Activated naive CD8-positive, alpha-beta T cell treated with anti-CD3 and anti-CD28 coated beads for 36 hours (primary cell): ENCODE measurements around the gene MCTP2. TPM values are rescaled to one million over a fixed set of nuclear protein-coding genes. Genes with fewer than 3 reads are reported as not detected.

Experiments
- DNase-seq: peaks from one replicate; pipeline ENCODE4 v3.0.0; 2021
- H3K27ac Mint-ChIP-seq: one replicate; pipeline ENCODE4 v1.8.0; 2022; ENCODE audit warnings: mild to moderate bottlenecking, moderate library complexity, mixed read lengths
- H3K27me3 Mint-ChIP-seq: one replicate; pipeline ENCODE4 v1.8.0; 2022; ENCODE audit warnings: mild to moderate bottlenecking, mixed read lengths
- H3K36me3 Mint-ChIP-seq: one replicate; pipeline ENCODE4 v1.8.0; 2021; ENCODE audit warnings: mild to moderate bottlenecking, mixed read lengths
- H3K4me1 Mint-ChIP-seq: one replicate; pipeline ENCODE4 v1.8.0; 2021; ENCODE audit warnings: mixed read lengths
- H3K4me3 Mint-ChIP-seq: one replicate; pipeline ENCODE4 v1.8.0; 2022; ENCODE audit warnings: mild to moderate bottlenecking, moderate library complexity, mixed read lengths
- H3K9me3 Mint-ChIP-seq: one replicate; pipeline ENCODE4 v1.8.0; 2022; ENCODE audit warnings: mixed read lengths
- total RNA-seq, 2 experiments: library from RNA; stranded (reverse); gene quantifications; one replicate each; pipeline ENCODE4 v1.2.3, GENCODE V29; 2021

Gene MCTP2
- total RNA-seq, 2 experiments from 2014 or later, result 12.1 to 12.6 TPM

DNA sequence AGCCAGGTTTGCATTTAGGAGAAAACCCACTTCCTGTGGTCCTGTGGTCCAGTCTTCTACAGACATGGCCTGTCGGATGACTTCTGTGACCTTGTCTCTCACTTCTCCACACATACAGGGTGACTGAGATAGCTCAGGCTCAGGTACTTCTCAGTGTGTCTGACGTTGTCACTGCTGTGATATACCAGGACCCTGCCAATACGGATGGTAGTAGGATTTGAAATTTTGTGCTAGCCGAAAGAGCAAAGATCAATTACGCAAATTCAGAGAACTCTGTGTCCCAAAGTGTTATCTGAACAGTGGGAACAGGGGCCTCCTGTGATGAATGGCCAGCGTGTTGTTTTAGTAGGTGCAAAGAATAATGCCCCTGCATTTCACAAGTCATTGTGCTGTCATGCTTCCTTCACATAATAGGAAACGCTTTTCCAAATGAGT, 128.9 kb downstream of the MCTP2 start:
- no peaks in the 10 kb centered on the region for H3K4me1 Mint-ChIP-seq
- no peak overlapping the region for H3K27ac Mint-ChIP-seq
- no peak overlapping the region for H3K4me3 Mint-ChIP-seq
- peaks cover 7% of the 10 kb centered on the region for H3K36me3 Mint-ChIP-seq
- H3K9me3 Mint-ChIP-seq, result no peaks in the 10 kb centered on the region
- DNase-seq, result no peak
- H3K27me3 Mint-ChIP-seq, result no peaks in the 10 kb centered on the region

DNA sequence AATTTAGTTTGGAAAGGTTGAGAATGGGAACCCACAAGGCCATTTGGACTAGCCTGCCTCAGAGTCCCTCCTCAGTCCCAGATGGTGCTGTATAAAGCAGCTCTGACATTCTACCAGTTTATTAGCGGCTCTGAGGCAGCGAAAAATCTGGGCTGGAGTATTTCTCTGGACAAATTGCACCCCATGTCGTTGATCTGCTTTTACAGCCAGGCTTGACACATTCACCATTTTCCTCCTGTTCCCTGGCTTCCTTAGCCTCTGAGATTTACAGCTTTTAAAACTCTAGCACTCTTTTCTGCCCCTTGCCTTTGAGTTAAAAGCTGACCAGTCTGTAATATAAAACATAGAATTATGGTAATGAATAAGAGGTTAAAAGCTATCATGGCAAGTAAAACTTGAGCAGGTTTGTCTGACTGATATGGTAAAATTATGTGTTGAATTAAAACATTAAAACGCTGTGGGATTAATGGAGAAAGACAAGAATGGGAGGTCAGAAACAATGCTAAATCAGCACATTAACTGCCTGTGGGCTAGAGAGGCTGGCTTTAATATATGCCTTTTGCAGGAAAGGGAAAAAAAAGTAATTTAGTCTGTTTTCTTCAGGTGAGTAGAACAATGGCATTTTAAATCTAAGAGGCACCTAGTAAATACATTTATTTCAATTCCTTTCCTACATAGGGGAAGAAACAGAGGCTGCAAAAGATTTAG, 131.2 kb downstream of the MCTP2 start:
- no peaks in the 10 kb centered on the region for H3K4me1 Mint-ChIP-seq
- no peaks in the 10 kb centered on the region for H3K27me3 Mint-ChIP-seq
- no peak overlapping the region for H3K4me3 Mint-ChIP-seq
- no peaks in the 10 kb centered on the region for H3K9me3 Mint-ChIP-seq
- H3K36me3 Mint-ChIP-seq, result peaks cover 7% of the 10 kb centered on the region
- H3K27ac Mint-ChIP-seq, result no peak overlapping the region
- no peak for DNase-seq

DNA sequence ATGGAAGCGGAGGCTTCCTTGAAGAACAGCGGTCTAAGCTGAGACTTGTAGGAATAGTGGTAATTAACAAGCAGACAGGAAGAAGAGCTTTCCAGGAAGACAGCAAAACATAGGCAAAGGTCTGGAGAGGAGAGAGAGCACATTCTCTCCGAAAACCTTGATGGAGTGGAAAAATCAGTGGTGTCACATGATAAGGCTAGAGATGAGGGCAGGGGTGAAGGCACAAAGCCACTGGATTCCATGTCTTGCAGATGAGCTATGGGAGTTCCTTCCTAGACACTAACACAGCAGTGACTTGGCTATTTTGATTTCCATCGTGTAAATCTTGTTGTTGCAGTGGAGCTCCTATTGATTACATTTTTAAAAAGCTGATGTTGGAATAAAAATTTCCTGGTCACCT, 132.0 kb downstream of the MCTP2 start:
- Mint-ChIP-seq H3K9me3 (no peaks in the 10 kb centered on the region), H3K27me3 (no peaks in the 10 kb centered on the region), H3K27ac (no peak overlapping the region), H3K4me1 (no peaks in the 10 kb centered on the region), H3K4me3 (no peak overlapping the region), H3K36me3 (peaks cover 7% of the 10 kb centered on the region)
- DNase-seq, result no peak

DNA sequence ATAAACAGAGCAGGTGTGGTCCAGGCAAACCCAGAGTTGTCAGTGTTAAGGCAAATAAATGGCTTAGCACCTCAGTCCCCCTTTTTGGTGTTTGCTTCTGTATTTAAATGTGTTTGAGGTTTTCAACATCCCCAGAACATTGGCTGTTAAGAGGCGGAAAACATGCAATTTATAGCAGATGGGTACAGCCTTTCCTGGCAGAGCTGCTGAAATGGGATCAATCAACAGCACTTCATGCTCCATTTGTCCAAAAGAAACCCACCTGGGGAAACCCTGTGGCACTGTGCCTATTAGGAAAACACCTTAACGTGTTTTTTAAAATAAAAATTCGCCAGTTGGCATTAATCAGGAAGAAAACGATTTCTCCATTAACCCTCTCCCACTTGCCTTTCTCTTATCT, 135.4 kb downstream of the MCTP2 start:
- Mint-ChIP-seq H3K27ac (no peak overlapping the region), H3K4me3 (no peak overlapping the region), H3K36me3 (peaks cover 9% of the 10 kb centered on the region), H3K27me3 (no peaks in the 10 kb centered on the region), H3K4me1 (no peaks in the 10 kb centered on the region), H3K9me3 (no peaks in the 10 kb centered on the region)
- no peak for DNase-seq

DNA sequence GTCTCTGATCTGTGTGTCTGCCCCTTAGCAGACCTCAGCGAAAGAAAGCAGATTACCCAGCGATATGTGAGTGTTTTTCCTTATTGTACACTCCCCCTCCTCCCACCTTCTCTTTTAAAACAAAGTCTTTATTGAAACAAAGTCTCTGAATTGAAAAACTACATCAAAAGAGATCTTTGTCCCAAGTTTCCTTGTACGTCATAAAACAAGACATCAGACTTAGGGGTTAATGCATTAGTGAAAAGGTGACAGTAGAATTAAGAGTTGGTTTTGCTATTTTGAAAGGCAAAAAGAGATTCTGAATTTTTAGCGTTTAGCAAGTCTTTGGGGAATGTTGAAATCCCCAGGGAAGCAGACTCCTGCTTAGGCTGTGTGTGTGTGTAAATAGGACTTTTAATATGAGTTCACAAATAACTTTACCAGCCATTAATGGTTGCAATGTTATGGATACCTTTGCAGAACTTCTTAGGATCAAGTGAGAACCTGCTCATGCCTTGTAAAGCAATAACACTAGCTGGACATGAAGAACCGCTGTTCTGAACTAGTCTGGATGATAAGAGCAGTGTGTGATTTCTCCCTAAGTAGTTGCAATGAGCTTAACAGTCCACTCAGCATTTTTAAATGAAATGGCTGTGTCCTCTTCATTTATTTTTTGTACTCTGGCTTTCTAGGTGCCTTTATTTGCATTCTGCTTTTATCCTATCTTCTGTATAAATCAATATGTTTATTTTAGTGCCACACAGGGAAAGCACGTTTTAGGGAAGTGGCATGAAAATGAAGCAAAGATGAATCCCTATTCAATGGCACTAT, 136.6 kb downstream of the MCTP2 start:
- Mint-ChIP-seq H3K36me3 (peaks cover 10% of the 10 kb centered on the region), H3K27ac (no peak overlapping the region), H3K9me3 (no peaks in the 10 kb centered on the region), H3K4me3 (no peak overlapping the region), H3K27me3 (no peaks in the 10 kb centered on the region), H3K4me1 (no peaks in the 10 kb centered on the region)
- DNase-seq, result no peak

DNA sequence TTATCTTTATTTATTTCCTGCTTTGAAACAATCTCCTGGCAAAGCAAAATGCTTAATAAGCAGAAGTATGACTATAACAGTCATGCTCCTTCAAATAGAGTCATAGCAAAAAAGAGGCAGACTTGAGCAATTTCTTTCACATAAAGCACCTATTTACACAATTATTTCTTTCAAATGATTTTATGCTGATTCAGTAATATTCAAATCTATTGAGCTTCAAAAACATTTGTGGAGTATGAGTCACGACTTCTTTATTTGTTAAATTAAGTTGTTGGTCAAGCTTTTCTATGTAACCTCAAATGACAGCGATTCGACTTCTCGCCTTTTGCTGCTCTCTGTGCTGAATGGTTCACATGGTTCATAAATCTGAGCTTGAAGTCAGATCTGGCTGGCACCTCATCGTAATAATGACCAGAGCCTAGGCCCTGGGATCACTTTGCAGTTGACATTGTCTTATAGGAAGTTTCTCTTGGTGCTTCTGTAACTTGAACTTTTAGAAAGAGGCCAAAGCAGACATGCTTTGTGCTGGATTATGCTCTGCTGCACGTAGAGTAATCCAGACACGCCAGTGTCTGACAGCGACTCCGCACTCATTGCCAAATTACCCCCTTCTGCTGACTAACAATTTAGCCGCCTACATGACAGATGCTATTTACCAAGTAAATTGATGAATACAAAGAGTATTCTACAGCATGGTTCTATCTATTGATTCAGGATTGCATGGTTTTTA, 139.0 kb downstream of the MCTP2 start:
- no peak overlapping the region for H3K27ac Mint-ChIP-seq

DNA sequence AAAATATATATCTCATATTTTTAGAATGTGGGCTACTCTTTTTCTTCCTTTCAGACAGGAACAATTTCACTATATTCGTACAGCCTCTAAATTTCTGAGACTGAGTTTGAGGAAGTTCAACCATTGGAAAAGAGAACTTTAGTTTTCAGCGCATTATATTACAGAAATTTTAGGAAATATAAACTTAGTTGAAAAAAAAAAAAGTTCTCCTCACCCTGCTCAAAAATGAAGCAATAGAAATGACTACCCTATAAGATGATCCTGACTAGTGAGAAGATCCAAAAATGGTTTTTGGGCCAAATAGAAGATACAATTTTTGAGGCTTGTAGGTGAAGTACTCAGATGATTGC, 139.6 kb downstream of the MCTP2 start:
- peaks cover 10% of the 10 kb centered on the region for H3K36me3 Mint-ChIP-seq
- no peak overlapping the region for H3K4me3 Mint-ChIP-seq
- no peaks in the 10 kb centered on the region for H3K27me3 Mint-ChIP-seq
- H3K9me3 Mint-ChIP-seq, result no peaks in the 10 kb centered on the region
- DNase-seq, result no peak
- H3K4me1 Mint-ChIP-seq, result no peaks in the 10 kb centered on the region
- no peak overlapping the region for H3K27ac Mint-ChIP-seq

More for the DNA sequence above, 139.0 kb downstream of the MCTP2 start:
- Mint-ChIP-seq H3K9me3 (no peaks in the 10 kb centered on the region), H3K27me3 (no peaks in the 10 kb centered on the region), H3K36me3 (peaks cover 10% of the 10 kb centered on the region), H3K4me3 (no peak overlapping the region), H3K4me1 (no peaks in the 10 kb centered on the region)
- DNase-seq, result no peak

DNA sequence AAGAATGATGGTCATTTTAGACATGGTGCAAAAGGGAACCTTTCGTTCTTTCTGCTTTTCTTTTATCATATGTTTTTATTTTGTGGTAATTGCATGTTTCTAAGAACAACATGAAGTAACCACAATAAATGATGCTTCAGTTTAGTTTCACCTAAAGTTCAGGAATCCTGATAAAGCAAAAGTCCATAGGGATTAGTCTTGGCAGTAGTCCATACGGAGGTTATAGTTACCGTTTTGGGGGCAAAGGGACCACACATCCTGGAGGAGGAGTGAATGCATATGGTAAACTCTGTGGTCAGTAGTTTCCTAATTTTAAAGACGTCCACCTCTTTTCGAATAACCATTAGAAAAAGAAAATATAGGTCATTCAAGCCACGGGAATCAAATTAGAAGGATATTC, 141.5 kb downstream of the MCTP2 start:
- Mint-ChIP-seq H3K4me3 (no peak overlapping the region), H3K27me3 (no peaks in the 10 kb centered on the region), H3K27ac (no peak overlapping the region), H3K4me1 (no peaks in the 10 kb centered on the region), H3K9me3 (no peaks in the 10 kb centered on the region), H3K36me3 (peaks cover 10% of the 10 kb centered on the region)
- DNase-seq, result no peak

DNA sequence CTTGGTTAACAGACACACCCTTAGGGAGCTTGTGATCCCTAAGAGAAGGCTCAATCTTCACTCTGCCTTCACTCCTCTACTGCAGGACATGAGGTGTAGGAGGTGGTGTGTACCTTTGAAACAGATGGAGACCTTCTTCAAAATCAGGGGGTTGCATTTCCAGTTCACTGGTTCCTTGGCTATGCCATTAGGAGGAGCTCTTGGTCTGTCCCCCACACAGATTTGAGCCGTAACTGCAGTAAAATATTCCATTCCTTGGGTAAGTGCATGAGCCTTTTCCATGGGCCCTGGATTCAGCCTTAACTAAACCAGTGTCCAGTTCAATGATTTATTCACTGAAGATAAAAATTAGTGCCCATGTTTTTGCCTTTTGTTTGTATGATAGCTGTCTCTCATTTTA, 144.6 kb downstream of the MCTP2 start:
- Mint-ChIP-seq H3K27me3 (no peaks in the 10 kb centered on the region), H3K4me1 (no peaks in the 10 kb centered on the region), H3K4me3 (no peak overlapping the region), H3K9me3 (no peaks in the 10 kb centered on the region), H3K36me3 (peaks cover 6% of the 10 kb centered on the region), H3K27ac (no peak overlapping the region)
- no peak for DNase-seq

DNA sequence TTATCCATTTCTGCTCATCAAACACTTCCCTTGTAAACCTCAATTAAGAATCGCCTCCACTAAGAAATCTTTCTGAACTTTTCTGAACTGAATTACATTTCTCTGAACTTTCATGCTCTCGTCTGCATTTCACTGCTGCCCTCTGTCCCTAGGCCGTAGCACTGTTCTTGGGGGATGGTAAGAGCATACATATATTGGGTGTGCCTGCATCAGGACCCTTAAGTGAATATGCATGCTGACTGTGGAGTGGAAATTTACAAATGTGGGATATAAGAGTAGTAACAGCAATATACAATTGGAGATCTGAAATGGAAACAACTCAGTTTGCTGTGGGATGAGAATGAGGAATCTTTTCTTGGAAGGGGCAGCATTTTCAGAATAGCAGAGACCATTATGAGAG, 148.6 kb downstream of the MCTP2 start:
- H3K27me3 Mint-ChIP-seq, result no peaks in the 10 kb centered on the region
- no peak overlapping the region for H3K27ac Mint-ChIP-seq
- H3K36me3 Mint-ChIP-seq, result peaks cover 9% of the 10 kb centered on the region
- DNase-seq, result no peak
- H3K9me3 Mint-ChIP-seq, result no peaks in the 10 kb centered on the region
- H3K4me1 Mint-ChIP-seq, result no peaks in the 10 kb centered on the region
- no peak overlapping the region for H3K4me3 Mint-ChIP-seq

DNA sequence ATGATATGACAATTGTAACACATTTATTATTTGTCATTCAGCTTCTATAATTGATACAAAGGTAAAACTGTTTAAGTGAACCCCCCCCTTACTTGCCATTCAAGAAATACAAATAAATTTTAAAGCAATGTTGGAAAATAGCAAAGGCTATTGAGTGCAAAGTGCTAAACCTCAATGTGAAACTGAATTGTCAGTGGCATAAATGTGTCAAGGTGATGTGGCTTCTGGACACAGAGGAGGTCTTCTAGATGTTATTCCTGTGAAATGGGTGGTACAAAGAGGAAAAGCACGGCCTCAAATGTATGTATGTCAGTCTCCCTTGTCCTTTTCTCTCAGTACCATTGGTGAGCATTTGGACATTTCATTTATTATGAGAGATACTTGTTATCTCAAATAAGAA, 149.4 kb downstream of the MCTP2 start:
- peaks cover 10% of the 10 kb centered on the region for H3K36me3 Mint-ChIP-seq
- no peak overlapping the region for H3K27ac Mint-ChIP-seq
- no peaks in the 10 kb centered on the region for H3K27me3 Mint-ChIP-seq
- no peak for DNase-seq
- no peaks in the 10 kb centered on the region for H3K4me1 Mint-ChIP-seq
- H3K9me3 Mint-ChIP-seq, result no peaks in the 10 kb centered on the region
- no peak overlapping the region for H3K4me3 Mint-ChIP-seq

DNA sequence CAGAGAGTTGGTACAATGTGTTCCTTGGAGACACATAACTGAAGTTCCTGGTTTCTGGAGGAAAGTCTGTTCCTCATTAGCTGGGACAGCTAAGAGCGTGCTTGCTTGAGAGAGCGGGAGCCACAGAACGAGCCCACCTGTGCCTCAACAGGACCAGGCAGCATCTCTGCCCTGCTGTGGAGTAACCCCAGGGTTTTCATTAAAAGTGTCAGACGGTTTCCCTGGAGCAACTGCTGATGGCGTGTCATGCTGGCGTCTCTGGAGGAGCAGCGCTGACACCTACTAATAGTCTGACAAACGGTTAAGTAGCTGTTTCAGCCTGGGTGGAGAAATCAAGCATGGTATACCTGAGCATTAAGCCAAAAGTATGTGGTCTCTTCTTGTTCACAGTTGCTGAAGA, 150.0 kb downstream of the MCTP2 start:
- Mint-ChIP-seq H3K4me3 (no peak overlapping the region), H3K4me1 (no peaks in the 10 kb centered on the region), H3K27me3 (no peaks in the 10 kb centered on the region), H3K9me3 (no peaks in the 10 kb centered on the region), H3K36me3 (peaks cover 12% of the 10 kb centered on the region), H3K27ac (no peak overlapping the region)
- no peak for DNase-seq

DNA sequence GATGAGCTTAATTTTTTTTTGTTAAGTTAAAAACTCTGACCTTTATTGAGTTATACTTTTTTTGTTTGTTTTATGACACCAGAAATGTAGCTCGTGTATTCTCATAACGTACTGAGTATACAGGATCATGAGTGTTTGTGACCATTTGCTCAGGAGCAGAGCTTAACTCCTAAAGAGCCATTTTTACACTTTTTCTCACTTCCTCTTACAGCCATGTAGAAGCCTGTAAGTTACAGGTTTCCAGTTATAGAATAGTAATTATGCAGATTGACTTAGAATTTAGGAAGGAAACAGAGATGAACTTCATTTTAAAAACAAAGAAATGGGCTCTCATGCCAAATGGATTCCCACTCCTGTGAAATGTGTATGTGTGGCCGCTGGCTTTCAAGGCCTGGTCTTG, 151.7 kb downstream of the MCTP2 start:
- H3K36me3 Mint-ChIP-seq, result peaks cover 21% of the 10 kb centered on the region
- no peak overlapping the region for H3K4me3 Mint-ChIP-seq
- H3K9me3 Mint-ChIP-seq, result no peaks in the 10 kb centered on the region
- H3K27me3 Mint-ChIP-seq, result no peaks in the 10 kb centered on the region
- no peak overlapping the region for H3K27ac Mint-ChIP-seq
- H3K4me1 Mint-ChIP-seq, result peaks cover 9% of the 10 kb centered on the region
- no peak for DNase-seq

DNA sequence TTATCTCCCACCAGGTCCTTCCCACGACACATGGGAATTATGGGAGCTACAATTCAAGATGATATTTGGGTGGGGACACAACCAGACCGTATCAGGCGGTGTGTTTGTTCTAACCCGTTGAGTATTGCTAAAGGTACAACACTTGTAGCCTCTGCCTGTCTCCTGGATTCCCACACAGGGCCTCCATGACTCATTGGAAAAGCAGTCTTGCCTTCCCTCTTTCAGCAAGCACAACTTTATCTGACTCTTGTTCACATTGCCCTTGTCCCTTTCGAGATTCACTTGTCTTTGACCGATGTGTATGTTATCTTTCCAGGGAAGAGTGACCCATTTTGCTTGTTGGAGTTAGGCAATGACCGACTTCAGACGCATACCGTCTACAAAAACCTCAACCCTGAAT, 152.3 kb downstream of the MCTP2 start:
- H3K4me1 Mint-ChIP-seq, result peaks cover 11% of the 10 kb centered on the region
- DNase-seq, result no peak
- H3K27ac Mint-ChIP-seq, result no peak overlapping the region
- no peak overlapping the region for H3K4me3 Mint-ChIP-seq
- H3K27me3 Mint-ChIP-seq, result no peaks in the 10 kb centered on the region
- H3K9me3 Mint-ChIP-seq, result no peaks in the 10 kb centered on the region
- H3K36me3 Mint-ChIP-seq, result peaks cover 19% of the 10 kb centered on the region

DNA sequence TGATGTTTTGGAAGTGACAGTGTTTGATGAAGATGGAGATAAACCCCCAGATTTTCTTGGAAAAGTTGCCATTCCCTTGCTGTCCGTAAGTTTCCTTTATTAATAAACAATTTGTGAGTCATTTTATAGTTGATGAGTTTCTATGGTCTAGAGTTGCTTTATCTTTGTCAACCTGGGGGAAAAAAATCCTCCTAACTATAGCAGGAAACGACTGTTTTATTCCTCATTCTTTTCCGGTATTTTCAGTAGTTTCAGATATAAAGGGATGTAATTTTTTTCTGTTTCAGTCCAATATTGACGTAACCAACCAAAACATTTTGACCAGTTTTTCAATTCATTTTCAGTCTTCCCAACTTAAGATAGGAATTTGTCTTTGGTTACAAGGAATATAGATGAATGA, 154.1 kb downstream of the MCTP2 start:
- no peak for DNase-seq
- H3K27me3 Mint-ChIP-seq, result no peaks in the 10 kb centered on the region
- H3K4me1 Mint-ChIP-seq, result peaks cover 11% of the 10 kb centered on the region
- H3K27ac Mint-ChIP-seq, result no peak overlapping the region
- no peaks in the 10 kb centered on the region for H3K9me3 Mint-ChIP-seq
- peaks cover 21% of the 10 kb centered on the region for H3K36me3 Mint-ChIP-seq
- H3K4me3 Mint-ChIP-seq, result no peak overlapping the region
